Heart right ventricle (tissue), 16 donors: ENCODE data around the gene ZSWIM8. TPM values are rescaled to one million over a fixed set of nuclear protein-coding genes. Genes with fewer than 3 reads are reported as not detected.
A peak's percentile ranks its signal among the peaks of the same experiment; 100 is the strongest.

ENCODE experiments used
- ATAC-seq, 8 donors: fragments of 200-7000 bp; cut with Tn5 transposase; one replicate each; pipeline ENCODE4 v1.9.1; 2020; ENCODE audit warnings: mild to moderate bottlenecking in 8 of 8, moderate library complexity in 8 of 8, moderate number of reproducible peaks in 1 of 8
- DNase-seq, 2 donors: peaks; one replicate each; pipeline ENCODE4 v3.0.0-alpha.2; 2020
- H3K27ac ChIP-seq, 10 donors: fragments of 200-600 bp; sonication (generic) in 2 of 10; one replicate each; pipeline versions ENCODE4 v1.5.0 to v1.8.0; 2020 to 2022; ENCODE audit warnings: mild to moderate bottlenecking in 3 of 10
- H3K27me3 ChIP-seq, 7 donors: fragments of 200-600 bp; one replicate each; pipeline ENCODE4 v1.8.0; 2021 to 2022; ENCODE audit warnings: mild to moderate bottlenecking in 2 of 7
- H3K36me3 ChIP-seq, 9 donors: fragments of 200-600 bp; sonication (generic) in 1 of 9; one replicate each; pipeline versions ENCODE4 v1.5.0 to v1.8.0; 2020 to 2022; ENCODE audit warnings: mild to moderate bottlenecking in 2 of 9
- H3K4me1 ChIP-seq, 9 donors: fragments of 200-600 bp; sonication (generic) in 1 of 9; one replicate each; pipeline versions ENCODE4 v1.5.0 to v1.8.0; 2020 to 2022; ENCODE audit warnings: mild to moderate bottlenecking in 4 of 9
- H3K4me3 ChIP-seq, 10 donors: fragments of 200-600 bp; sonication (generic) in 2 of 10; one replicate each; pipeline versions ENCODE4 v1.5.0 to v1.8.0; 2020 to 2022; ENCODE audit warnings: mild to moderate bottlenecking in 7 of 10, moderate library complexity in 2 of 10
- H3K9me3 ChIP-seq, 11 donors: fragments of 200-600 bp in 10 of 11; sonication (generic) in 2 of 11; one replicate each; pipeline versions ENCODE4 v1.5.0 to v1.8.0; 2013 to 2022; ENCODE audit warnings: mild to moderate bottlenecking in 2 of 11, control low read depth in 1 of 11, moderate library complexity in 1 of 11
- CTCF ChIP-seq, 9 donors: fragments of 200-600 bp; sonication (generic) in 2 of 9; IDR thresholded peaks; one replicate each; pipeline versions ENCODE4 v1.5.0 to v1.8.0; 2021 to 2022; ENCODE audit warnings: antibody characterized with exemption in 9 of 9, mild to moderate bottlenecking in 5 of 9, moderate library complexity in 1 of 9
- WGBS, 2 donors: extraction: QIAGEN DNeasy Blood & Tissue Kit; methylation state at CpG; one replicate each; pipeline ENCODE4 v1.1.7; 2013; ENCODE audit warnings: inconsistent platforms in 1 of 2; 5-methylcytosine and 5-hydroxymethylcytosine counted together
- intact Hi-C, 10 donors: fragments of 100-400 bp; cut with DNase I; formaldehyde crosslinking; loops; one replicate each; pipeline versions ENCODE4 v1.11.1 to v1.14.2; 2022
- polyA plus RNA-seq, 2 donors: library from polyadenylated mRNA; stranded (reverse); fragments of 200-250 nt; gene quantifications; one replicate each; pipeline ENCODE4 v1.2.3, GENCODE V29; 2013
- total RNA-seq, 10 donors: library from RNA; stranded (reverse); fragmentation: NEBNext Ultra II Directional in 3 of 10; extraction: Animal tissue kit (Norgen Biotek cat#: 25700) in 3 of 10; gene quantifications; one replicate each; pipeline versions ENCODE4 v1.2.1 to v1.2.4, GENCODE V29; 2021 to 2023
- donor health status: Arrhythmogenic right ventricular cardiomyopathy.
- donor health status: ischemic (EF 13 %, LVEDD 7.1; RV severe dilation, severe dysfunction).
- donor health status: healthy with polysubstance abuse.
- donor health status: DM: no; HTN: yes; CAD: no.
- donor health status: DM: no; HTN: no; CAD: no.
- donor health status: ischemic (EF 25% LVEDD 6.9; RV normal size, moderate dysfunction).
- donor health status: ischemic (EF 25% LVEDD 5.7; RV mildly dilated, moderate dysfunction).
- donor health status: healthy.
- donor health status: DM: yes; HTN: yes; CAD: no.
- donor health status: Ischemic cardiomyopathy.
- donor health status: ischemic (EF 35%, LVEDD 5.7; RV mildly dilated, moderate dysfunction).
- donor health status: nonischemic (EF 11% LVEDD 7.7; RV severe dilation, severe dysfunction).
- donor health status: DM: yes; HTN: yes; CAD: no.
- donor health status: PGD.
- donor health status: ischemic (EF 29% LVEDD 5.4; RV normal size, mild dysfunction).
- donor health status: nonischemic (EF 23%, LVEDD 6.1; RV moderate dilation, normal function).

The ZSWIM8 gene
- total and polyA plus RNA-seq, 12 donors: 35.2 to 139 (median 47.0) TPM

GRCh38 chr10:73773152-73773879 is 12.1 kb upstream of the ZSWIM8 start:
- peak overlapping the region; percentile 86 to 100 (median 98) for H3K27ac ChIP-seq
- WGBS, 2 donors: 2% methylated on average over 29 of the region's 29 CpGs
- intact Hi-C loops: loop anchor here in 1 of 10 donors (2.0 kb wide), 1 partner anchor 21 kb away; no protein-coding TSS in a partner anchor
- H3K36me3 ChIP-seq: peaks cover 0 to 81% (median 36%) of the 10 kb centered on the region in 9 donors
- H3K4me1 ChIP-seq: peaks cover 24 to 48% (median 42%) of the 10 kb centered on the region in 9 donors
- no peaks in the 10 kb centered on the region for H3K27me3 ChIP-seq
- H3K9me3 ChIP-seq: no peaks in the 10 kb centered on the region
- peak in 3 of 8 donors; percentile 0 to 7 (median 0) for ATAC-seq
- no peak for DNase-seq
- TF ChIP-seq CTCF (IDR thresholded peaks at IDR 0.05): no peak
- H3K4me3 ChIP-seq: peak overlapping the region; percentile 71 to 99 (median 83)

GRCh38 chr10:73774637-73775036 is 10.8 kb upstream of the ZSWIM8 start:
- intact Hi-C loops: no loop called here
- no peak for DNase-seq
- Histone ChIP-seq H3K36me3 (peaks cover 0 to 81% (median 29%) of the 10 kb centered on the region in 9 donors), H3K9me3 (no peaks in the 10 kb centered on the region), H3K4me1 (peaks cover 24 to 48% (median 42%) of the 10 kb centered on the region in 9 donors), H3K4me3 (peak overlapping the region in 7 of 10 donors; percentile 73 to 99 (median 85)), H3K27me3 (no peaks in the 10 kb centered on the region), H3K27ac (peak overlapping the region in 2 of 10 donors; percentile 99 to 100)
- peak in 1 of 9 donors; percentile 17 for TF ChIP-seq CTCF (IDR thresholded peaks at IDR 0.05)
- 10 to 23% methylated on average over 5 of the region's 5 CpGs for WGBS, 2 donors
- no peak for ATAC-seq

GRCh38 chr10:73779018-73779417 is 6.4 kb upstream of the ZSWIM8 start:
- Histone ChIP-seq H3K27me3 (no peaks in the 10 kb centered on the region), H3K9me3 (no peaks in the 10 kb centered on the region), H3K36me3 (peaks cover 0 to 65% (median 16%) of the 10 kb centered on the region in 9 donors), H3K4me1 (peaks cover 18 to 62% (median 52%) of the 10 kb centered on the region in 9 donors), H3K27ac (no peak overlapping the region), H3K4me3 (no peak overlapping the region)
- DNase-seq (no peak), ATAC-seq (no peak)
- intact Hi-C loops: no loop called here
- WGBS, 2 donors: 93% methylated on average over 5 of the region's 5 CpGs
- no peak for TF ChIP-seq CTCF (IDR thresholded peaks at IDR 0.05)

GRCh38 chr10:73779539-73780197 is 5.7 kb upstream of the ZSWIM8 start:
- Histone ChIP-seq H3K27me3 (no peaks in the 10 kb centered on the region), H3K9me3 (no peaks in the 10 kb centered on the region), H3K4me3 (no peak overlapping the region), H3K36me3 (peaks cover 0 to 58% (median 16%) of the 10 kb centered on the region in 9 donors), H3K4me1 (peaks cover 13 to 62% (median 46%) of the 10 kb centered on the region in 9 donors), H3K27ac (no peak overlapping the region)
- ATAC-seq (no peak), DNase-seq (no peak)
- TF ChIP-seq CTCF (IDR thresholded peaks at IDR 0.05): no peak
- intact Hi-C loops: no loop called here
- 77% methylated on average over 3 of the region's 3 CpGs for WGBS, 2 donors
